IMR-90 (cell line): ENCODE results near the gene RELN.

Experiments
- BHLHE40 ChIP-seq: fragments of 150-350 bp; IDR thresholded peaks from 2 replicates; pipeline ENCODE4 v1.6.1; 2016; ENCODE audit warnings: mild to moderate bottlenecking, low read depth, low read length
- CEBPB ChIP-seq: IDR thresholded peaks from 2 replicates; pipeline ENCODE4 v1.6.1; 2012; ENCODE audit warnings: low read depth, low read length, improper control_type of control experiment
- FOS ChIP-seq: fragments of 150-350 bp; IDR thresholded peaks from 2 replicates; pipeline ENCODE4 v1.6.1; 2016; ENCODE audit warnings: low read depth, low read length
- POLR2A ChIP-seq: IDR thresholded peaks from 2 replicates; pipeline ENCODE4 v1.6.1; 2012; ENCODE audit warnings: mild to moderate bottlenecking, low read depth, low read length
- RAD21 ChIP-seq: IDR thresholded peaks from 2 replicates; pipeline ENCODE4 v1.6.1; 2012; ENCODE audit warnings: low read length, improper control_type of control experiment
- RFX5 ChIP-seq: IDR thresholded peaks from 2 replicates; pipeline ENCODE4 v1.8.0; 2012; ENCODE audit warnings: low read depth, mild to moderate bottlenecking, low read length, moderate library complexity
- SMC3 ChIP-seq: fragments of 150-350 bp; IDR thresholded peaks from 2 replicates; pipeline ENCODE4 v1.6.1; 2016; ENCODE audit warnings: low read depth, mild to moderate bottlenecking, antibody characterized with exemption, low read length, moderate library complexity
- USF2 ChIP-seq: fragments of 150-350 bp; IDR thresholded peaks from 2 replicates; pipeline ENCODE4 v1.6.1; 2017; ENCODE audit warnings: mild to moderate bottlenecking, antibody characterized with exemption, low read length, low read depth
- TF ChIP-seq, protein P1 (sequence below): conservative IDR thresholded peaks from 2 replicates; pipeline ENCODE4 v1.5.1; 2012; ENCODE audit warnings: mild to moderate bottlenecking, low read depth, low read length, improper control_type of control experiment
- TF ChIP-seq, protein P2 (sequence below): fragments of 150-350 bp; IDR thresholded peaks from 2 replicates; pipeline ENCODE4 v1.6.1; 2016; ENCODE audit warnings: low read depth, mild to moderate bottlenecking, low read length, moderate library complexity, borderline replicate concordance

DNA sequence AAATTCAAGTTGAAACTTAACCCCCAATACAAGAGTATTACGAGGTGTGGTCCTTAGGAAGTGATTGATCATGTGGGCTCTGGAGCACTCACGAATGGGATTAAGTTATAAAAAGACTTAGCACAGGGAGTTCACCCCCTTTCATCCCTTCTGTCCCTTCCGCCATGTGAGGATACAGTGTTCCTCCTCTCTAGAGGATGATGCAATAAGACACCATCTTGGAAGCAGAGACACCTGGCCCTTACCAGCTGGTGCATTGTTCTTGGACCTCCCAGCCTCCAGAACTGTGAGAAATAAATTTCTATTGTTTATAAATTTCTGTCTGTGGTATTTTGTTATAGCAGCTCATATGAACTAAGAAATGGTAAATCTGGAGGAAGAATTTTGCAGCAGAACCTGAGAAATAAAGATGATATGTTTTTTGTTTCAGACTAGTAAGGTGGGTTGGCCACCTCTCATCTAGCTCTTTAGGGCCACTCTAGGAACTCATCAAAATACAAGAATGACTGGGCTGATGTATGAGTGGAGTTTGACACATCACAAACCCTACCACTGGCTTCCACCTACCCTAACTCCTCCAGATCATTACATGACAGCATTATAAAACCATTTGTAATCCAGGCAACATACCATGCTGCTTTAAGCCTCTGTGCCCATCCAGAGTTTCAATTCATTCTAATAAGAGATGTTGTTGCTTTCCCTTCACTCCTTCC, 565.8 kb downstream of the RELN start:
- TF ChIP-seq, protein P1, sequence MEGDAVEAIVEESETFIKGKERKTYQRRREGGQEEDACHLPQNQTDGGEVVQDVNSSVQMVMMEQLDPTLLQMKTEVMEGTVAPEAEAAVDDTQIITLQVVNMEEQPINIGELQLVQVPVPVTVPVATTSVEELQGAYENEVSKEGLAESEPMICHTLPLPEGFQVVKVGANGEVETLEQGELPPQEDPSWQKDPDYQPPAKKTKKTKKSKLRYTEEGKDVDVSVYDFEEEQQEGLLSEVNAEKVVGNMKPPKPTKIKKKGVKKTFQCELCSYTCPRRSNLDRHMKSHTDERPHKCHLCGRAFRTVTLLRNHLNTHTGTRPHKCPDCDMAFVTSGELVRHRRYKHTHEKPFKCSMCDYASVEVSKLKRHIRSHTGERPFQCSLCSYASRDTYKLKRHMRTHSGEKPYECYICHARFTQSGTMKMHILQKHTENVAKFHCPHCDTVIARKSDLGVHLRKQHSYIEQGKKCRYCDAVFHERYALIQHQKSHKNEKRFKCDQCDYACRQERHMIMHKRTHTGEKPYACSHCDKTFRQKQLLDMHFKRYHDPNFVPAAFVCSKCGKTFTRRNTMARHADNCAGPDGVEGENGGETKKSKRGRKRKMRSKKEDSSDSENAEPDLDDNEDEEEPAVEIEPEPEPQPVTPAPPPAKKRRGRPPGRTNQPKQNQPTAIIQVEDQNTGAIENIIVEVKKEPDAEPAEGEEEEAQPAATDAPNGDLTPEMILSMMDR: no peak
- TF ChIP-seq RAD21 (no peak), POLR2A (no peak), RFX5 (no peak), CEBPB (peak; percentile 55; the same call in 1 of the 2 replicates), SMC3 (no peak), USF2 (no peak), FOS (no peak), BHLHE40 (no peak)
- TF ChIP-seq, protein P2, sequence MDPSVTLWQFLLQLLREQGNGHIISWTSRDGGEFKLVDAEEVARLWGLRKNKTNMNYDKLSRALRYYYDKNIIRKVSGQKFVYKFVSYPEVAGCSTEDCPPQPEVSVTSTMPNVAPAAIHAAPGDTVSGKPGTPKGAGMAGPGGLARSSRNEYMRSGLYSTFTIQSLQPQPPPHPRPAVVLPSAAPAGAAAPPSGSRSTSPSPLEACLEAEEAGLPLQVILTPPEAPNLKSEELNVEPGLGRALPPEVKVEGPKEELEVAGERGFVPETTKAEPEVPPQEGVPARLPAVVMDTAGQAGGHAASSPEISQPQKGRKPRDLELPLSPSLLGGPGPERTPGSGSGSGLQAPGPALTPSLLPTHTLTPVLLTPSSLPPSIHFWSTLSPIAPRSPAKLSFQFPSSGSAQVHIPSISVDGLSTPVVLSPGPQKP: no peak
